ENCODE measurements around the gene AMPD2. TPM values are rescaled to one million over a fixed set of nuclear protein-coding genes. Genes with fewer than 3 reads are reported as not detected.

The AMPD2 gene
- total and polyA plus RNA-seq, 9 of the 15 experiments (the other 6 are each of a cell fraction or from before 2014, with no cell fraction given) = 2.0 to 77.7 (median 28.2) TPM

DNA sequence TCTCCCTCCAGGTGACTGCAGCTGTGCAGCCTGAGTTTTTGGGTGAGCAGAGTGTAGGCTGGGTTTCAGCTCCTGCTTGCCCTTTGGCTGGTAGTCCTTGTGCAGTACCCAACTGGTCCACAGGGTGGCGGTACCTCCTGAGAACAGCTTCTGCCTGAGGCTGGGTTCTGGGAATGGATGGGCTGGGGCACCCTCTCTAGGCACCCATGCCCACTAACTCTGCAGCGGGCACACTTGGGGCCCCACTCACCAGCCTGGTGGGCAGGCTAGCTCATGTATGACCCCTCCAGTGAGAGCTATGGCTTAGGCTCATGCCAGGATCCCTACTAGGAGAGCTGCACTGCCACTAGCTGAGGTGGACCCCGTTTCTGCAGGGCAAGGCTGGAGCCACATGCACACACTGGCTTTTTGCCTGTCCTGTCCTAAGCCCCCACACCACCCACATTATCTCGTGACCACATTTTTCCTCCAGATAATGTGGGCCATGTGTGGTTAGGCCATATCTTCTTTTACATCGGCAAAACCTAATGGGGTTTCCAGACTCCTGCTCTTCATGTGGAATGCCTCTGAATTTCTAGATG, 20.7 kb downstream of the AMPD2 start (continued):
- TF ChIP-seq CXXC5 (CRISPR knock-in tag; IDR thresholded peaks at IDR 0.05) (no peak), JUND (IDR thresholded peaks at IDR 0.05; ENCODE audit: borderline replicate concordance, low read depth, low read length) (no peak), JUND (tag; IDR thresholded peaks at IDR 0.05; ENCODE audit: borderline replicate concordance, low read depth, low read length) (peak; percentile 47; the same call in 1 of the 3 replicates), ZNF224 (CRISPR knock-in tag; IDR thresholded peaks at IDR 0.05) (no peak), RCOR1 (IDR thresholded peaks at IDR 0.05; ENCODE audit: borderline replicate concordance in 1 of 2, low read depth in 2 of 2, low read length in 2 of 2) (peak in 1 of 2 experiments; percentile 46; a peak in 1 of 4 replicates), PTBP1 (IDR thresholded peaks at IDR 0.05; ENCODE audit: low read depth, low read length) (no peak), ZNF780A (CRISPR knock-in tag; IDR thresholded peaks at IDR 0.05) (no peak), ZNF121 (CRISPR knock-in tag; conservative IDR thresholded peaks at IDR 0.05) (no peak), BCOR (IDR thresholded peaks at IDR 0.05) (no peak), NR2C2 (CRISPR knock-in tag; IDR thresholded peaks at IDR 0.05) (no peak), NR2C2 (tag; IDR thresholded peaks at IDR 0.05) (no peak), ZNF436 (CRISPR knock-in tag; IDR thresholded peaks at IDR 0.05) (no peak), SRF (CRISPR knock-in tag; IDR thresholded peaks at IDR 0.05) (no peak)
- TF ChIP-seq, protein P1, sequence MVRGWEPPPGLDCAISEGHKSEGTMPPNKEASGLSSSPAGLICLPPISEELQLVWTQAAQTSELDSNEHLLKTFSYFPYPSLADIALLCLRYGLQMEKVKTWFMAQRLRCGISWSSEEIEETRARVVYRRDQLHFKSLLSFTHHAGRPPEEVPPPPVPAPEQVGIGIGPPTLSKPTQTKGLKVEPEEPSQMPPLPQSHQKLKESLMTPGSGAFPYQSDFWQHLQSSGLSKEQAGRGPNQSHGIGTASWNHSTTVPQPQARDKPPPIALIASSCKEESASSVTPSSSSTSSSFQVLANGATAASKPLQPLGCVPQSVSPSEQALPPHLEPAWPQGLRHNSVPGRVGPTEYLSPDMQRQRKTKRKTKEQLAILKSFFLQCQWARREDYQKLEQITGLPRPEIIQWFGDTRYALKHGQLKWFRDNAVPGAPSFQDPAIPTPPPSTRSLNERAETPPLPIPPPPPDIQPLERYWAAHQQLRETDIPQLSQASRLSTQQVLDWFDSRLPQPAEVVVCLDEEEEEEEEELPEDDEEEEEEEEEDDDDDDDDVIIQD (CRISPR knock-in tag; IDR thresholded peaks at IDR 0.05) = no peak
- TF ChIP-seq, protein P2, sequence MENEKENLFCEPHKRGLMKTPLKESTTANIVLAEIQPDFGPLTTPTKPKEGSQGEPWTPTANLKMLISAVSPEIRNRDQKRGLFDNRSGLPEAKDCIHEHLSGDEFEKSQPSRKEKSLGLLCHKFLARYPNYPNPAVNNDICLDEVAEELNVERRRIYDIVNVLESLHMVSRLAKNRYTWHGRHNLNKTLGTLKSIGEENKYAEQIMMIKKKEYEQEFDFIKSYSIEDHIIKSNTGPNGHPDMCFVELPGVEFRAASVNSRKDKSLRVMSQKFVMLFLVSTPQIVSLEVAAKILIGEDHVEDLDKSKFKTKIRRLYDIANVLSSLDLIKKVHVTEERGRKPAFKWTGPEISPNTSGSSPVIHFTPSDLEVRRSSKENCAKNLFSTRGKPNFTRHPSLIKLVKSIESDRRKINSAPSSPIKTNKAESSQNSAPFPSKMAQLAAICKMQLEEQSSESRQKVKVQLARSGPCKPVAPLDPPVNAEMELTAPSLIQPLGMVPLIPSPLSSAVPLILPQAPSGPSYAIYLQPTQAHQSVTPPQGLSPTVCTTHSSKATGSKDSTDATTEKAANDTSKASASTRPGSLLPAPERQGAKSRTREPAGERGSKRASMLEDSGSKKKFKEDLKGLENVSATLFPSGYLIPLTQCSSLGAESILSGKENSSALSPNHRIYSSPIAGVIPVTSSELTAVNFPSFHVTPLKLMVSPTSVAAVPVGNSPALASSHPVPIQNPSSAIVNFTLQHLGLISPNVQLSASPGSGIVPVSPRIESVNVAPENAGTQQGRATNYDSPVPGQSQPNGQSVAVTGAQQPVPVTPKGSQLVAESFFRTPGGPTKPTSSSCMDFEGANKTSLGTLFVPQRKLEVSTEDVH (IDR thresholded peaks at IDR 0.05; ENCODE audit: low read depth, partially characterized antibody) = no peak
- TF ChIP-seq, protein P3, sequence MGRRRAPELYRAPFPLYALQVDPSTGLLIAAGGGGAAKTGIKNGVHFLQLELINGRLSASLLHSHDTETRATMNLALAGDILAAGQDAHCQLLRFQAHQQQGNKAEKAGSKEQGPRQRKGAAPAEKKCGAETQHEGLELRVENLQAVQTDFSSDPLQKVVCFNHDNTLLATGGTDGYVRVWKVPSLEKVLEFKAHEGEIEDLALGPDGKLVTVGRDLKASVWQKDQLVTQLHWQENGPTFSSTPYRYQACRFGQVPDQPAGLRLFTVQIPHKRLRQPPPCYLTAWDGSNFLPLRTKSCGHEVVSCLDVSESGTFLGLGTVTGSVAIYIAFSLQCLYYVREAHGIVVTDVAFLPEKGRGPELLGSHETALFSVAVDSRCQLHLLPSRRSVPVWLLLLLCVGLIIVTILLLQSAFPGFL (CRISPR knock-in tag; IDR thresholded peaks at IDR 0.05) = no peak
- TF ChIP-seq, protein P4, sequence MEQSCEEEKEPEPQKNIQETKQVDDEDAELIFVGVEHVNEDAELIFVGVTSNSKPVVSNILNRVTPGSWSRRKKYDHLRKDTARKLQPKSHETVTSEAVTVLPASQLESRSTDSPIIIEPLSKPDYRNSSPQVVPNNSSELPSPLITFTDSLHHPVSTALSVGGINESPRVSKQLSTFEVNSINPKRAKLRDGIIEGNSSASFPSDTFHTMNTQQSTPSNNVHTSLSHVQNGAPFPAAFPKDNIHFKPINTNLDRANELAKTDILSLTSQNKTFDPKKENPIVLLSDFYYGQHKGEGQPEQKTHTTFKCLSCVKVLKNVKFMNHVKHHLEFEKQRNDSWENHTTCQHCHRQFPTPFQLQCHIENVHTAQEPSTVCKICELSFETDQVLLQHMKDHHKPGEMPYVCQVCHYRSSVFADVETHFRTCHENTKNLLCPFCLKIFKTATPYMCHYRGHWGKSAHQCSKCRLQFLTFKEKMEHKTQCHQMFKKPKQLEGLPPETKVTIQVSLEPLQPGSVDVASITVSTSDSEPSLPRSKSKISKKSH (CRISPR knock-in tag; IDR thresholded peaks at IDR 0.05) = no peak
- TF ChIP-seq, protein P5, sequence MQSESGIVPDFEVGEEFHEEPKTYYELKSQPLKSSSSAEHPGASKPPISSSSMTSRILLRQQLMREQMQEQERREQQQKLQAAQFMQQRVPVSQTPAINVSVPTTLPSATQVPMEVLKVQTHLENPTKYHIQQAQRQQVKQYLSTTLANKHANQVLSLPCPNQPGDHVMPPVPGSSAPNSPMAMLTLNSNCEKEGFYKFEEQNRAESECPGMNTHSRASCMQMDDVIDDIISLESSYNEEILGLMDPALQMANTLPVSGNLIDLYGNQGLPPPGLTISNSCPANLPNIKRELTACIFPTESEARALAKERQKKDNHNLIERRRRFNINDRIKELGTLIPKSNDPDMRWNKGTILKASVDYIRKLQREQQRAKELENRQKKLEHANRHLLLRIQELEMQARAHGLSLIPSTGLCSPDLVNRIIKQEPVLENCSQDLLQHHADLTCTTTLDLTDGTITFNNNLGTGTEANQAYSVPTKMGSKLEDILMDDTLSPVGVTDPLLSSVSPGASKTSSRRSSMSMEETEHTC (IDR thresholded peaks at IDR 0.05) = peak; percentile 49; the same call in 1 of the 2 replicates
- TF ChIP-seq, protein P6, sequence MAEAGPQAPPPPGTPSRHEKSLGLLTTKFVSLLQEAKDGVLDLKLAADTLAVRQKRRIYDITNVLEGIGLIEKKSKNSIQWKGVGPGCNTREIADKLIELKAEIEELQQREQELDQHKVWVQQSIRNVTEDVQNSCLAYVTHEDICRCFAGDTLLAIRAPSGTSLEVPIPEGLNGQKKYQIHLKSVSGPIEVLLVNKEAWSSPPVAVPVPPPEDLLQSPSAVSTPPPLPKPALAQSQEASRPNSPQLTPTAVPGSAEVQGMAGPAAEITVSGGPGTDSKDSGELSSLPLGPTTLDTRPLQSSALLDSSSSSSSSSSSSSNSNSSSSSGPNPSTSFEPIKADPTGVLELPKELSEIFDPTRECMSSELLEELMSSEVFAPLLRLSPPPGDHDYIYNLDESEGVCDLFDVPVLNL (CRISPR knock-in tag; IDR thresholded peaks at IDR 0.05; ENCODE audit: low read depth) = no peak
